GM23338 (cell line): Measurements from ENCODE around the gene HSPBP1. TPM values are rescaled to one million over a fixed set of nuclear protein-coding genes. Genes with fewer than 3 reads are reported as not detected.

Experiments
- ATAC-seq: fragments of 200-7000 bp; cut with Tn5 transposase; 3 replicates; pipeline ENCODE4 v1.9.1; 2020
- DNase-seq: peaks from one replicate; pipeline ENCODE4 v3.0.0-alpha.2; 2015; ENCODE audit warnings: low spot score
- H2AFZ ChIP-seq: fragments of 200-600 bp; sonication (generic); 2 replicates; pipeline ENCODE4 v1.8.0; 2016; ENCODE audit warnings: antibody characterized with exemption, mild to moderate bottlenecking, moderate library complexity
- H3F3A ChIP-seq: fragments of 200-600 bp; sonication (generic); replicated peaks from 2 replicates; pipeline ENCODE4 v1.8.0; 2017; ENCODE audit warnings: antibody characterized with exemption, mixed run types, low read depth
- H3K27ac ChIP-seq: fragments of 200-600 bp; sonication (generic); 2 replicates; pipeline ENCODE4 v1.6.1; 2016; ENCODE audit warnings: low read depth
- H3K27me3 ChIP-seq: fragments of 200-600 bp; sonication (generic); 2 replicates; pipeline ENCODE4 v1.8.0; 2016; ENCODE audit warnings: mild to moderate bottlenecking, mixed run types, moderate library complexity; ENCODE audit not compliant: insufficient read depth
- H3K36me3 ChIP-seq: fragments of 200-600 bp; sonication (generic); 2 replicates; pipeline ENCODE4 v1.8.0; 2016; ENCODE audit warnings: mild to moderate bottlenecking; ENCODE audit not compliant: insufficient read depth
- H3K4me1 ChIP-seq: fragments of 200-600 bp; sonication (generic); 2 replicates; pipeline ENCODE4 v1.8.0; 2016; ENCODE audit warnings: mild to moderate bottlenecking, moderate library complexity; ENCODE audit not compliant: insufficient read depth
- H3K4me2 ChIP-seq: fragments of 200-600 bp; sonication (generic); 2 replicates; pipeline ENCODE4 v1.7.1; 2017; ENCODE audit warnings: mixed run types
- H3K4me3 ChIP-seq: fragments of 200-600 bp; sonication (generic); 2 replicates; pipeline ENCODE4 v1.6.1; 2016; ENCODE audit warnings: mixed run types
- H3K79me2 ChIP-seq: fragments of 200-600 bp; sonication (generic); replicated peaks from 2 replicates; pipeline ENCODE4 v1.8.0; 2017; ENCODE audit warnings: mild to moderate bottlenecking; ENCODE audit not compliant: insufficient read depth
- H3K9me2 ChIP-seq: fragments of 200-600 bp; sonication (generic); 2 replicates; pipeline ENCODE4 v1.8.0; 2017; ENCODE audit not compliant: insufficient read depth
- H4K20me1 ChIP-seq: fragments of 200-600 bp; sonication (generic); replicated peaks from 2 replicates; pipeline ENCODE4 v1.8.0; 2017; ENCODE audit warnings: mild to moderate bottlenecking; ENCODE audit not compliant: insufficient read depth
- H3K27ac Mint-ChIP-seq: 2 replicates; pipeline ENCODE4 v1.8.0; 2020; ENCODE audit warnings: inconsistent platforms, mild to moderate bottlenecking, moderate library complexity, mixed read lengths
- H3K27me3 Mint-ChIP-seq: 3 replicates; pipeline ENCODE4 v1.8.0; 2022; ENCODE audit warnings: low read depth, mild to moderate bottlenecking, moderate library complexity, mixed read lengths, inconsistent platforms; ENCODE audit not compliant: insufficient read depth, poor library complexity
- H3K36me3 Mint-ChIP-seq: 3 replicates; pipeline ENCODE4 v1.8.0; 2021; ENCODE audit warnings: low read depth, mild to moderate bottlenecking, inconsistent platforms, moderate library complexity, mixed read lengths
- H3K4me1 Mint-ChIP-seq: 3 replicates; pipeline ENCODE4 v1.8.0; 2020; ENCODE audit warnings: mild to moderate bottlenecking, inconsistent platforms, mixed read lengths
- H3K4me3 Mint-ChIP-seq: 3 replicates; pipeline ENCODE4 v1.8.0; 2021; ENCODE audit warnings: moderate library complexity, mild to moderate bottlenecking, inconsistent platforms, mixed read lengths
- H3K9me3 Mint-ChIP-seq: 3 replicates; pipeline ENCODE4 v1.8.0; 2020; ENCODE audit warnings: moderate library complexity, mild to moderate bottlenecking, inconsistent platforms, mixed read lengths
- CREB1 ChIP-seq: fragments of 250-450 bp; sonication (Bioruptor Pico); IDR thresholded peaks from 2 replicates; pipeline ENCODE4 v1.5.0; 2020; ENCODE audit warnings: low read depth, mild to moderate bottlenecking, moderate library complexity
- ETS1 ChIP-seq: IDR thresholded peaks from 2 replicates; pipeline ENCODE4 v1.6.1; 2016; ENCODE audit warnings: antibody characterized with exemption
- EZH2 ChIP-seq: fragments of 200-600 bp; sonication (generic); IDR thresholded peaks from one replicate; pipeline ENCODE4 v1.8.0; 2017; ENCODE audit warnings: antibody characterized with exemption, mild to moderate bottlenecking, low read depth; ENCODE audit not compliant: unreplicated experiment
- EZH2phosphoT487 ChIP-seq: fragments of 200-600 bp; sonication (generic); IDR thresholded peaks from one replicate; pipeline ENCODE4 v1.8.1; 2018; ENCODE audit warnings: antibody characterized with exemption; ENCODE audit not compliant: unreplicated experiment
- REST ChIP-seq: IDR thresholded peaks from one replicate; pipeline ENCODE4 v1.6.1; 2018; ENCODE audit warnings: antibody characterized with exemption; ENCODE audit not compliant: unreplicated experiment
- STAT1 ChIP-seq: IDR thresholded peaks from one replicate; pipeline ENCODE4 v1.6.1; 2016; ENCODE audit warnings: antibody characterized with exemption; ENCODE audit not compliant: unreplicated experiment
- ZNF331 ChIP-seq: fragments of 250-450 bp; sonication (Bioruptor Pico); IDR thresholded peaks from 2 replicates; pipeline ENCODE4 v1.5.0; 2020; ENCODE audit warnings: low read depth, mild to moderate bottlenecking, moderate library complexity
- polyA plus RNA-seq: library from polyadenylated mRNA; unstranded; fragments of >200 nt; fragmentation: Nextera tagmentation; extraction: Ambion mirVana; gene quantifications from 2 replicates; pipeline ENCODE4 v1.2.1, GENCODE V29; 2016
- total RNA-seq: library from RNA; depleted of rRNA; stranded (reverse); fragments of >200 nt; shearing (Covaris generic); gene quantifications from 2 replicates; pipeline ENCODE4 v1.2.3, GENCODE V29; 2014
- TF ChIP-seq, protein P1 (sequence below): fragments of 250-450 bp; sonication (Bioruptor Pico); IDR thresholded peaks from 2 replicates; pipeline ENCODE4 v1.5.0; 2020; ENCODE audit warnings: mild to moderate bottlenecking, moderate library complexity

Gene HSPBP1
- total and polyA plus RNA-seq, 2 experiments from 2014 or later, result 83.6 to 91.1 TPM

DNA sequence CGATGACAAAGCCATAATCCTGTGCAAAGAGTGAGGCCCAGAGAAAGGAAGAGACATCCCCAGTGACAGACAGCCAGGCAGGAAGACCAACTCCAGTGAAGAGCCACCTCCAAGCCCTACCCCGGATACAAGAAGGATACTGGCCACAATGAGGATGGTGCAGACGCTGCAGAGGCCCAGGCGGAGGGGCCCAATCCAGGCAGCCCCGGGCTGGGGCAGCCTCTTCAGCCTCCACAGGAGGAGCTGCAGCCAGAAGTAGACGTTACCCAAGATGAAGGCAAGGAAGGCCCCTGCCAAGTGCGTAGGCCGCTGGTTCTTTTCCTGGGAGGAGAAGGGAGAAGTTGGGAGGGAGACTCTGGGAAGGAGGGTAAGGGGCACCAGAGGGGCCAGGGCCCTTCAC is 36.7 kb upstream of the HSPBP1 start (continued):
- TF ChIP-seq REST, result no peak

GRCh38 chr19:55315956-55316525 is 36.1 kb upstream of the HSPBP1 start:
- ATAC-seq (no peak), DNase-seq (no peak)
- no peaks in the 10 kb centered on the region for H3K9me3 Mint-ChIP-seq
- Histone ChIP-seq H3K9me2 (no peaks in the 10 kb centered on the region), H3K4me2 (no peak overlapping the region), H3K4me1 (peaks cover 10% of the 10 kb centered on the region; the same call in 1 of the 2 replicates), H3K36me3 (no peaks in the 10 kb centered on the region), H3F3A (no peaks in the 10 kb centered on the region; the same call in 1 of the 2 replicates), H3K79me2 (no peaks in the 10 kb centered on the region), H3K27me3 (no peaks in the 10 kb centered on the region), H3K27ac (no peak overlapping the region), H2AFZ (no peak overlapping the region), H4K20me1 (no peaks in the 10 kb centered on the region; the same call in 1 of the 2 replicates), H3K4me3 (no peak overlapping the region)
- H3K27me3 Mint-ChIP-seq, result peaks cover 16% of the 10 kb centered on the region
- no peak overlapping the region for H3K4me3 Mint-ChIP-seq
- no peak overlapping the region for H3K27ac Mint-ChIP-seq
- H3K36me3 Mint-ChIP-seq, result no peaks in the 10 kb centered on the region; the same call in 2 of the 3 replicates
- peaks cover 11% of the 10 kb centered on the region for H3K4me1 Mint-ChIP-seq
- TF ChIP-seq, protein P1, sequence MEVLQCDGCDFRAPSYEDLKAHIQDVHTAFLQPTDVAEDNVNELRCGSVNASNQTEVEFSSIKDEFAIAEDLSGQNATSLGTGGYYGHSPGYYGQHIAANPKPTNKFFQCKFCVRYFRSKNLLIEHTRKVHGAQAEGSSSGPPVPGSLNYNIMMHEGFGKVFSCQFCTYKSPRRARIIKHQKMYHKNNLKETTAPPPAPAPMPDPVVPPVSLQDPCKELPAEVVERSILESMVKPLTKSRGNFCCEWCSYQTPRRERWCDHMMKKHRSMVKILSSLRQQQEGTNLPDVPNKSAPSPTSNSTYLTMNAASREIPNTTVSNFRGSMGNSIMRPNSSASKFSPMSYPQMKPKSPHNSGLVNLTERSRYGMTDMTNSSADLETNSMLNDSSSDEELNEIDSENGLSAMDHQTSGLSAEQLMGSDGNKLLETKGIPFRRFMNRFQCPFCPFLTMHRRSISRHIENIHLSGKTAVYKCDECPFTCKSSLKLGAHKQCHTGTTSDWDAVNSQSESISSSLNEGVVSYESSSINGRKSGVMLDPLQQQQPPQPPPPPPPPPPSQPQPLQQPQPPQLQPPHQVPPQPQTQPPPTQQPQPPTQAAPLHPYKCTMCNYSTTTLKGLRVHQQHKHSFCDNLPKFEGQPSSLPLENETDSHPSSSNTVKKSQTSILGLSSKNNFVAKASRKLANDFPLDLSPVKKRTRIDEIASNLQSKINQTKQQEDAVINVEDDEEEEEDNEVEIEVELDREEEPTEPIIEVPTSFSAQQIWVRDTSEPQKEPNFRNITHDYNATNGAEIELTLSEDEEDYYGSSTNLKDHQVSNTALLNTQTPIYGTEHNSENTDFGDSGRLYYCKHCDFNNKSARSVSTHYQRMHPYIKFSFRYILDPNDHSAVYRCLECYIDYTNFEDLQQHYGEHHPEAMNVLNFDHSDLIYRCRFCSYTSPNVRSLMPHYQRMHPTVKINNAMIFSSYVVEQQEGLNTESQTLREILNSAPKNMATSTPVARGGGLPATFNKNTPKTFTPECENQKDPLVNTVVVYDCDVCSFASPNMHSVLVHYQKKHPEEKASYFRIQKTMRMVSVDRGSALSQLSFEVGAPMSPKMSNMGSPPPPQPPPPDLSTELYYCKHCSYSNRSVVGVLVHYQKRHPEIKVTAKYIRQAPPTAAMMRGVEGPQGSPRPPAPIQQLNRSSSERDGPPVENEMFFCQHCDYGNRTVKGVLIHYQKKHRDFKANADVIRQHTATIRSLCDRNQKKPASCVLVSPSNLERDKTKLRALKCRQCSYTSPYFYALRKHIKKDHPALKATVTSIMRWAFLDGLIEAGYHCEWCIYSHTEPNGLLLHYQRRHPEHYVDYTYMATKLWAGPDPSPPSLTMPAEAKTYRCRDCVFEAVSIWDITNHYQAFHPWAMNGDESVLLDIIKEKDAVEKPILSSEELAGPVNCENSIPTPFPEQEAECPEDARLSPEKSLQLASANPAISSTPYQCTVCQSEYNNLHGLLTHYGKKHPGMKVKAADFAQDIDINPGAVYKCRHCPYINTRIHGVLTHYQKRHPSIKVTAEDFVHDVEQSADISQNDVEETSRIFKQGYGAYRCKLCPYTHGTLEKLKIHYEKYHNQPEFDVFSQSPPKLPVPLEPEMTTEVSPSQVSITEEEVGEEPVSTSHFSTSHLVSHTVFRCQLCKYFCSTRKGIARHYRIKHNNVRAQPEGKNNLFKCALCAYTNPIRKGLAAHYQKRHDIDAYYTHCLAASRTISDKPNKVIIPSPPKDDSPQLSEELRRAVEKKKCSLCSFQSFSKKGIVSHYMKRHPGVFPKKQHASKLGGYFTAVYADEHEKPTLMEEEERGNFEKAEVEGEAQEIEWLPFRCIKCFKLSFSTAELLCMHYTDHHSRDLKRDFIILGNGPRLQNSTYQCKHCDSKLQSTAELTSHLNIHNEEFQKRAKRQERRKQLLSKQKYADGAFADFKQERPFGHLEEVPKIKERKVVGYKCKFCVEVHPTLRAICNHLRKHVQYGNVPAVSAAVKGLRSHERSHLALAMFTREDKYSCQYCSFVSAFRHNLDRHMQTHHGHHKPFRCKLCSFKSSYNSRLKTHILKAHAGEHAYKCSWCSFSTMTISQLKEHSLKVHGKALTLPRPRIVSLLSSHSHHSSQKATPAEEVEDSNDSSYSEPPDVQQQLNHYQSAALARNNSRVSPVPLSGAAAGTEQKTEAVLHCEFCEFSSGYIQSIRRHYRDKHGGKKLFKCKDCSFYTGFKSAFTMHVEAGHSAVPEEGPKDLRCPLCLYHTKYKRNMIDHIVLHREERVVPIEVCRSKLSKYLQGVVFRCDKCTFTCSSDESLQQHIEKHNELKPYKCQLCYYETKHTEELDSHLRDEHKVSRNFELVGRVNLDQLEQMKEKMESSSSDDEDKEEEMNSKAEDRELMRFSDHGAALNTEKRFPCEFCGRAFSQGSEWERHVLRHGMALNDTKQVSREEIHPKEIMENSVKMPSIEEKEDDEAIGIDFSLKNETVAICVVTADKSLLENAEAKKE (CRISPR knock-in tag), result no peak
- TF ChIP-seq ETS1 (no peak), REST (no peak), EZH2 (no peak), CREB1 (CRISPR knock-in tag) (no peak), ZNF331 (no peak), EZH2phosphoT487 (no peak), STAT1 (no peak)
